Effector memory CD8-positive, alpha-beta T cell (primary cell): ENCODE data around the gene JAKMIP1.

Experiments
- ATAC-seq: fragments of 150-1000 bp; cut with Tn5 transposase; replicated peaks from 2 replicates; pipeline ENCODE4 v1.10.0; 2021; ENCODE audit warnings: mild to moderate bottlenecking, moderate library complexity
- DNase-seq, 3 experiments: peaks; one replicate each; pipeline ENCODE4 v3.0.0; 2021
- H3K27ac Mint-ChIP-seq, 2 donors: one replicate each; pipeline ENCODE4 v1.8.0; 2022; ENCODE audit warnings: mild to moderate bottlenecking in 2 of 2, mixed read lengths in 2 of 2, moderate library complexity in 2 of 2
- H3K27me3 Mint-ChIP-seq, 2 donors: one replicate each; pipeline ENCODE4 v1.8.0; 2022; ENCODE audit warnings: mixed read lengths in 2 of 2
- H3K36me3 Mint-ChIP-seq: one replicate; pipeline ENCODE4 v1.8.0; 2022; ENCODE audit warnings: mild to moderate bottlenecking, moderate library complexity, mixed read lengths; ENCODE audit not compliant: insufficient read depth
- H3K4me1 Mint-ChIP-seq, 2 donors: one replicate each; pipeline ENCODE4 v1.8.0; 2022; ENCODE audit warnings: low read depth in 2 of 2, mixed read lengths in 2 of 2
- H3K4me3 Mint-ChIP-seq, 2 donors: one replicate each; pipeline ENCODE4 v1.8.0; 2022; ENCODE audit warnings: mild to moderate bottlenecking in 2 of 2, mixed read lengths in 2 of 2, moderate library complexity in 2 of 2
- H3K9me3 Mint-ChIP-seq, 2 donors: one replicate each; pipeline ENCODE4 v1.8.0; 2022; ENCODE audit warnings: mixed read lengths in 2 of 2

Gene JAKMIP1

GRCh38 chr4:6233929-6234328, 33.6 kb upstream of the JAKMIP1 start:
- no peaks in the 10 kb centered on the region for H3K9me3 Mint-ChIP-seq
- H3K36me3 Mint-ChIP-seq: no peaks in the 10 kb centered on the region
- ATAC-seq (no peak), DNase-seq (no peak)
- no peak overlapping the region for H3K4me3 Mint-ChIP-seq
- no peak overlapping the region for H3K27ac Mint-ChIP-seq
- peaks cover 0 to 6% of the 10 kb centered on the region in 2 donors for H3K27me3 Mint-ChIP-seq
- no peaks in the 10 kb centered on the region for H3K4me1 Mint-ChIP-seq

- Mint-ChIP-seq H3K4me1 (no peaks in the 10 kb centered on the region), H3K4me3 (no peak overlapping the region), H3K36me3 (no peaks in the 10 kb centered on the region), H3K9me3 (no peaks in the 10 kb centered on the region), H3K27me3 (peaks cover 0 to 13% of the 10 kb centered on the region in 2 donors), H3K27ac (no peak overlapping the region)
- ATAC-seq: no peak
- DNase-seq: no peak
Measured at GRCh38 chr4:6232836-6233785, 32.8 kb upstream of the JAKMIP1 start.

- no peak for DNase-seq
- Mint-ChIP-seq H3K9me3 (no peaks in the 10 kb centered on the region), H3K4me3 (no peak overlapping the region), H3K36me3 (no peaks in the 10 kb centered on the region), H3K27me3 (peaks cover 0 to 17% of the 10 kb centered on the region in 2 donors), H3K27ac (no peak overlapping the region), H3K4me1 (no peaks in the 10 kb centered on the region)
- ATAC-seq: no peak
Measured at GRCh38 chr4:6231663-6232165, 31.4 kb upstream of the JAKMIP1 start.

- ATAC-seq: no peak
- Mint-ChIP-seq H3K4me1 (no peaks in the 10 kb centered on the region), H3K36me3 (no peaks in the 10 kb centered on the region), H3K9me3 (no peaks in the 10 kb centered on the region), H3K27me3 (peaks cover 0 to 24% of the 10 kb centered on the region in 2 donors), H3K4me3 (no peak overlapping the region), H3K27ac (no peak overlapping the region)
- DNase-seq: no peak
Measured at GRCh38 chr4:6230827-6231662, 30.7 kb upstream of the JAKMIP1 start.

GRCh38 chr4:6230502-6230785, 30.1 kb upstream of the JAKMIP1 start:
- Mint-ChIP-seq H3K27me3 (peaks cover 0 to 30% of the 10 kb centered on the region in 2 donors), H3K4me3 (no peak overlapping the region), H3K9me3 (no peaks in the 10 kb centered on the region), H3K4me1 (peaks cover 0 to 2% of the 10 kb centered on the region in 2 donors), H3K27ac (no peak overlapping the region), H3K36me3 (no peaks in the 10 kb centered on the region)
- ATAC-seq: no peak
- DNase-seq: no peak

GRCh38 chr4:6229671-6230501, 29.5 kb upstream of the JAKMIP1 start:
- Mint-ChIP-seq H3K9me3 (no peaks in the 10 kb centered on the region), H3K36me3 (no peaks in the 10 kb centered on the region), H3K27me3 (peaks cover 0 to 36% of the 10 kb centered on the region in 2 donors), H3K4me1 (peaks cover 0 to 5% of the 10 kb centered on the region in 2 donors), H3K27ac (no peak overlapping the region), H3K4me3 (no peak overlapping the region)
- no peak for ATAC-seq
- DNase-seq: no peak

GRCh38 chr4:6229095-6229494, 28.7 kb upstream of the JAKMIP1 start:
- peaks cover 0 to 40% of the 10 kb centered on the region in 2 donors for H3K27me3 Mint-ChIP-seq
- no peaks in the 10 kb centered on the region for H3K36me3 Mint-ChIP-seq
- H3K4me3 Mint-ChIP-seq: no peak overlapping the region
- H3K4me1 Mint-ChIP-seq: peaks cover 0 to 5% of the 10 kb centered on the region in 2 donors
- H3K9me3 Mint-ChIP-seq: no peaks in the 10 kb centered on the region
- DNase-seq (no peak), ATAC-seq (no peak)
- no peak overlapping the region for H3K27ac Mint-ChIP-seq

- Mint-ChIP-seq H3K9me3 (no peaks in the 10 kb centered on the region), H3K27ac (no peak overlapping the region), H3K27me3 (peaks cover 0 to 40% of the 10 kb centered on the region in 2 donors), H3K4me3 (no peak overlapping the region), H3K4me1 (peaks cover 0 to 5% of the 10 kb centered on the region in 2 donors), H3K36me3 (no peaks in the 10 kb centered on the region)
- ATAC-seq (no peak), DNase-seq (no peak)
Measured at GRCh38 chr4:6228158-6229067, 28.1 kb upstream of the JAKMIP1 start.

- no peaks in the 10 kb centered on the region for H3K9me3 Mint-ChIP-seq
- H3K4me3 Mint-ChIP-seq: no peak overlapping the region
- ATAC-seq (no peak), DNase-seq (no peak)
- H3K27me3 Mint-ChIP-seq: peaks cover 0 to 40% of the 10 kb centered on the region in 2 donors
- H3K36me3 Mint-ChIP-seq: no peaks in the 10 kb centered on the region
- H3K27ac Mint-ChIP-seq: no peak overlapping the region
- H3K4me1 Mint-ChIP-seq: peaks cover 0 to 5% of the 10 kb centered on the region in 2 donors
Measured at GRCh38 chr4:6227412-6228157, 27.2 kb upstream of the JAKMIP1 start.

- H3K27me3 Mint-ChIP-seq: peaks cover 0 to 40% of the 10 kb centered on the region in 2 donors
- H3K4me1 Mint-ChIP-seq: peaks cover 0 to 5% of the 10 kb centered on the region in 2 donors
- H3K36me3 Mint-ChIP-seq: no peaks in the 10 kb centered on the region
Measured at GRCh38 chr4:6226506-6226905, 26.2 kb upstream of the JAKMIP1 start.

GRCh38 chr4:6225469-6225868, 25.1 kb upstream of the JAKMIP1 start:
- ATAC-seq: no peak
- peaks cover 0 to 49% of the 10 kb centered on the region in 2 donors for H3K27me3 Mint-ChIP-seq
- H3K4me3 Mint-ChIP-seq: no peak overlapping the region
- H3K27ac Mint-ChIP-seq: no peak overlapping the region
- no peaks in the 10 kb centered on the region for H3K9me3 Mint-ChIP-seq
- peak in 1 of 3 experiments; percentile 20 for DNase-seq
- H3K36me3 Mint-ChIP-seq: no peaks in the 10 kb centered on the region
- H3K4me1 Mint-ChIP-seq: peaks cover 0 to 7% of the 10 kb centered on the region in 2 donors

More at GRCh38 chr4:6226506-6226905, 26.2 kb upstream of the JAKMIP1 start:
- H3K27ac Mint-ChIP-seq: no peak overlapping the region
- H3K4me3 Mint-ChIP-seq: no peak overlapping the region
- DNase-seq: no peak
- no peaks in the 10 kb centered on the region for H3K9me3 Mint-ChIP-seq
- ATAC-seq: no peak

- ATAC-seq (no peak), DNase-seq (no peak)
- H3K27ac Mint-ChIP-seq: no peak overlapping the region
- peaks cover 0 to 50% of the 10 kb centered on the region in 2 donors for H3K27me3 Mint-ChIP-seq
- H3K9me3 Mint-ChIP-seq: no peaks in the 10 kb centered on the region
- peaks cover 0 to 7% of the 10 kb centered on the region in 2 donors for H3K4me1 Mint-ChIP-seq
- no peak overlapping the region for H3K4me3 Mint-ChIP-seq
- H3K36me3 Mint-ChIP-seq: no peaks in the 10 kb centered on the region
Measured at GRCh38 chr4:6224735-6225134, 24.4 kb upstream of the JAKMIP1 start.
